A673 (cell line): ENCODE measurements around the gene SUMO3.

Experiments used
- CTCF ChIP-seq: fragments of 300-800, 200-600 bp; sonication (generic); conservative IDR thresholded peaks from 2 replicates; pipeline ENCODE4 v1.5.1; 2017; ENCODE audit warnings: low read depth, mild to moderate bottlenecking, antibody characterized with exemption, low read length, moderate library complexity, mixed read lengths
- EZH2 ChIP-seq: fragments of 200-600 bp; sonication (generic); IDR thresholded peaks from 2 replicates; pipeline ENCODE4 v1.6.1; 2017; ENCODE audit warnings: borderline replicate concordance, low read depth, mild to moderate bottlenecking, mixed read lengths, antibody characterized with exemption, low read length; ENCODE audit not compliant: poor library complexity, severe bottlenecking

GRCh38 chr21:44812640-44813039 lies 5.2 kb downstream of the SUMO3 start:
- TF ChIP-seq CTCF, result no peak
- no peak for TF ChIP-seq EZH2
